PC-3 (cell line): ENCODE data around the gene SMPD1. TPM values are rescaled to one million over a fixed set of nuclear protein-coding genes. Genes with fewer than 3 reads are reported as not detected.

Experiments used
- ATAC-seq: fragments of 200-7000 bp; cut with Tn5 transposase; 2 replicates; pipeline ENCODE4 v1.9.1; 2020; ENCODE audit warnings: mild to moderate bottlenecking, moderate library complexity
- BruUV-seq: library from RNA; stranded (reverse); fragments of 400-500 nt; replicated peaks from 2 replicates; lab custom pipeline; 2021; lab: Mats Ljungman, UMichigan
- CTCF ChIA-PET: fragments of 300-600 bp; sonication (Branson Sonifier 250); formaldehyde crosslinking; loops from one replicate; lab custom pipeline; 2022; ENCODE audit warnings: antibody characterized with exemption; lab: Charles Lee
- POLR2A ChIA-PET: fragments of 300-600 bp; sonication (Branson Sonifier 250); formaldehyde crosslinking; loops from one replicate; lab custom pipeline; 2022; ENCODE audit warnings: antibody characterized with exemption; ENCODE audit not compliant: unreplicated experiment; lab: Charles Lee
- DNase-seq: peaks from one replicate; pipeline ENCODE4 v3.0.0-alpha.2; 2015
- H2AFZ ChIP-seq: fragments of 300-600 bp; sonication (generic); 2 replicates; pipeline ENCODE4 v1.6.0; 2016; ENCODE audit warnings: antibody characterized with exemption, low read length
- H3F3A ChIP-seq: fragments of 300-600 bp; sonication (generic); one replicate; pipeline ENCODE4 v1.6.0; 2017; ENCODE audit warnings: antibody characterized with exemption, low read length, control low read depth, mild to moderate bottlenecking; ENCODE audit not compliant: unreplicated experiment
- H3K27ac ChIP-seq: fragments of 300-600 bp; sonication (generic); 2 replicates; pipeline ENCODE4 v1.5.1; 2016; ENCODE audit warnings: mild to moderate bottlenecking, low read length
- H3K27me3 ChIP-seq: fragments of 300-600 bp; sonication (generic); 2 replicates; pipeline ENCODE4 v1.6.1; 2016; ENCODE audit warnings: low read length, mixed read lengths
- H3K36me3 ChIP-seq: fragments of 300-600 bp; sonication (generic); 2 replicates; pipeline ENCODE4 v1.6.1; 2016; ENCODE audit warnings: low read depth, mixed run types, low read length, mixed read lengths
- H3K4me1 ChIP-seq: fragments of 300-600 bp; sonication (generic); 2 replicates; pipeline ENCODE4 v1.5.1; 2016; ENCODE audit warnings: low read length; ENCODE audit not compliant: insufficient read depth
- H3K4me2 ChIP-seq: fragments of 300-600 bp; sonication (generic); 2 replicates; pipeline ENCODE4 v1.6.0; 2016; ENCODE audit warnings: low read length
- H3K4me3 ChIP-seq: fragments of 300-600 bp; sonication (generic); 2 replicates; pipeline ENCODE4 v1.5.1; 2016; ENCODE audit warnings: mild to moderate bottlenecking, low read length, mixed read lengths
- H3K79me2 ChIP-seq: fragments of 300-600 bp; sonication (generic); 2 replicates; pipeline ENCODE4 v1.6.1; 2017; ENCODE audit warnings: low read length, mixed read lengths
- H3K9ac ChIP-seq: fragments of 300-600 bp; sonication (generic); 2 replicates; pipeline ENCODE4 v1.6.0; 2016; ENCODE audit warnings: mild to moderate bottlenecking, low read length
- H3K9me2 ChIP-seq: fragments of 300-600 bp; sonication (generic); replicated peaks from 2 replicates; pipeline ENCODE4 v1.6.1; 2016; ENCODE audit warnings: mixed run types, low read length, mixed read lengths
- H3K9me3 ChIP-seq: fragments of 300-600 bp; sonication (generic); 2 replicates; pipeline ENCODE4 v1.6.1; 2016; ENCODE audit warnings: low read length, mixed read lengths
- H4K20me1 ChIP-seq: fragments of 300-600 bp; sonication (generic); 2 replicates; pipeline ENCODE4 v1.6.1; 2016; ENCODE audit warnings: low read length, mixed read lengths
- EZH2 ChIP-seq: fragments of 300-600 bp; sonication (generic); IDR thresholded peaks from one replicate; pipeline ENCODE4 v1.6.1; 2017; ENCODE audit warnings: antibody characterized with exemption, mild to moderate bottlenecking, low read length; ENCODE audit not compliant: unreplicated experiment
- EZH2phosphoT487 ChIP-seq: fragments of 300-600 bp; sonication (generic); IDR thresholded peaks from 2 replicates; pipeline ENCODE4 v1.6.1; 2018; ENCODE audit warnings: mild to moderate bottlenecking, antibody characterized with exemption, low read length, borderline replicate concordance
- intact Hi-C: fragments of 100-400 bp; cut with micrococcal nuclease; formaldehyde crosslinking; loops from 2 replicates; pipeline ENCODE4 v1.9.0; 2023
- total RNA-seq: library from RNA; depleted of rRNA; stranded (reverse); fragments of >200 nt; gene quantifications from 2 replicates; pipeline ENCODE4 v1.2.3, GENCODE V29; 2014
- TF ChIP-seq, protein P1 (sequence below): fragments of 300-600 bp; sonication (generic); conservative IDR thresholded peaks from 2 replicates; pipeline ENCODE4 v1.5.1; 2017; ENCODE audit warnings: antibody characterized with exemption, low read depth, mild to moderate bottlenecking, low read length

Gene SMPD1
- total RNA-seq, 1 experiment from 2014 or later, result 12.1 TPM

DNA sequence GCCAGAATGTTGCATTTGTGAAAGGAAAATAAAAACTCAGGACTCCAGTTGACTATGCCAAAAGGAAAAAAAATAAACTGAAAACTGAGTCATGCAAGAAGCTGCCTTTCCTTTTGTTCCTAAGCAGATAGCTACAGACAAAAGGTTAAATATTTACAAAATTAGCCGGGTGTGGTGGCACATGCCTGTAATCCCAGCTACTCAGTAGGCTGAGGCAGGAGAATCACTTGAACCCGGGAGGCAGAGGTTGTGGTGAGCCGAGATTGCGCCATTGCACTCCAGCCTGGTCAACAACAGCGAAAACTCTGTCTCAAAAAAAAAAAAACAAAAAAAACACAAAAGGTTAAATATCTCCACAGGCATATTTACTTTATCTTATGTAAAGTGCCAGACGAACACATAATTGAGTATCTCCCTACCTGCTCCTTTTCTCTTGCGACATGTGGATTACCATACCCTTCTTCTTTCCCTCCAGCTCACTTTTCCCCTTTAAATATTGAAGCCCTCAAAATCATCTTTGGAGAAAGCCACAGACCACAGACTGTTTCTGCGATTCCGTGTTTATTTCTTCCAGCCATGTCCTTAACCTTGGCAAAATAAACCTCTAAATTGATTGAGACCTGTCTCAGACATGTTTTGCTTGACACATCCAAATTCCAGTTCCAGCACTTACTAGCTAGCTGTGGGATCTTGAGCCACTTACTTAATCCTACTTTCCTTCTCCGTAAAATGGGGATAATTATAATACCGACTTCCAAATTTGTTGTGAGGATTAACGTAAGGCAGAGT, 2.3 kb upstream of the SMPD1 start:
- no peak overlapping the region for H3K27ac ChIP-seq
- ATAC-seq (no peak), DNase-seq (no peak)
- no peak overlapping the region for H3K4me3 ChIP-seq
- no peaks in the 10 kb centered on the region for H3K36me3 ChIP-seq
- H4K20me1 ChIP-seq, result no peaks in the 10 kb centered on the region
- intact Hi-C loops, result no loop called here
- no peaks in the 10 kb centered on the region for H3K9me3 ChIP-seq
- no peaks in the 10 kb centered on the region for H3K9me2 ChIP-seq
- peak overlapping the region; percentile 33 for H3K4me2 ChIP-seq
- no peak overlapping the region for H3K9ac ChIP-seq
- ChIA-PET CTCF (interaction anchor here (1.0 to 1.3 kb wide), 2 partner anchors 9 kb away, joined by 5 to 7 read pairs; no protein-coding TSS in a partner anchor), POLR2A (interaction anchor here (0.7 kb wide), 1 partner anchor 9 kb away, joined by 9 read pairs; no protein-coding TSS in a partner anchor)
- peaks cover 12% of the 10 kb centered on the region for H3K4me1 ChIP-seq
- no peaks in the 10 kb centered on the region for H3K27me3 ChIP-seq
- no peaks in the 10 kb centered on the region for H3F3A ChIP-seq
- TF ChIP-seq EZH2phosphoT487 (no peak), EZH2 (no peak)
- TF ChIP-seq, protein P1, sequence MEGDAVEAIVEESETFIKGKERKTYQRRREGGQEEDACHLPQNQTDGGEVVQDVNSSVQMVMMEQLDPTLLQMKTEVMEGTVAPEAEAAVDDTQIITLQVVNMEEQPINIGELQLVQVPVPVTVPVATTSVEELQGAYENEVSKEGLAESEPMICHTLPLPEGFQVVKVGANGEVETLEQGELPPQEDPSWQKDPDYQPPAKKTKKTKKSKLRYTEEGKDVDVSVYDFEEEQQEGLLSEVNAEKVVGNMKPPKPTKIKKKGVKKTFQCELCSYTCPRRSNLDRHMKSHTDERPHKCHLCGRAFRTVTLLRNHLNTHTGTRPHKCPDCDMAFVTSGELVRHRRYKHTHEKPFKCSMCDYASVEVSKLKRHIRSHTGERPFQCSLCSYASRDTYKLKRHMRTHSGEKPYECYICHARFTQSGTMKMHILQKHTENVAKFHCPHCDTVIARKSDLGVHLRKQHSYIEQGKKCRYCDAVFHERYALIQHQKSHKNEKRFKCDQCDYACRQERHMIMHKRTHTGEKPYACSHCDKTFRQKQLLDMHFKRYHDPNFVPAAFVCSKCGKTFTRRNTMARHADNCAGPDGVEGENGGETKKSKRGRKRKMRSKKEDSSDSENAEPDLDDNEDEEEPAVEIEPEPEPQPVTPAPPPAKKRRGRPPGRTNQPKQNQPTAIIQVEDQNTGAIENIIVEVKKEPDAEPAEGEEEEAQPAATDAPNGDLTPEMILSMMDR, result no peak
- H3K79me2 ChIP-seq, result no peaks in the 10 kb centered on the region
- BruUV-seq, result no TSS peak
- no peak overlapping the region for H2AFZ ChIP-seq

DNA sequence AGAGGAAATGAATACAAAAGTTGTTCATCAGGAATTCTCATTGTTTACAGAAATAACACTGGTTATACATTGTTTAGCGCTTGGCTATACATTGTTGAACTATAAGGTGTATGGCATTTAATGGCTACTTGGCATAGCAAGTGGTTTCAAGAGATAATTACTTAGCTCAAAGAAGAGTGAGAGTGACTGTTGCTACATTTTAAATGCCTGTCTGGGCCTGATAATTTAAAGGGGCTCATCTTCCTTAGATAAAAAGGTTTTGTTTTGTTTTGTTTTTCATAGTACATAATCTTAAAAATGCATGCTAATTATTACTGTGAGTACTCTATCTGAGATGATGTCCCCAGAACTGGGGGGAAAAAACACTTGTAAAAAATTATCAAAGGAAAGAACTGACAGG, 1.5 kb upstream of the SMPD1 start:
- Histone ChIP-seq H3K36me3 (no peaks in the 10 kb centered on the region), H3K27me3 (no peaks in the 10 kb centered on the region), H3K4me1 (peaks cover 12% of the 10 kb centered on the region), H3K9me3 (no peaks in the 10 kb centered on the region), H4K20me1 (no peaks in the 10 kb centered on the region), H2AFZ (no peak overlapping the region), H3K9ac (no peak overlapping the region), H3K4me2 (no peak overlapping the region), H3K9me2 (no peaks in the 10 kb centered on the region), H3K27ac (no peak overlapping the region), H3K4me3 (no peak overlapping the region), H3K79me2 (no peaks in the 10 kb centered on the region), H3F3A (no peaks in the 10 kb centered on the region)
- intact Hi-C loops, result no loop called here
- TF ChIP-seq, protein P1, result no peak
- TF ChIP-seq EZH2phosphoT487 (no peak), EZH2 (no peak)
- ChIA-PET CTCF (interaction anchor here (0.6 to 1.3 kb wide), 2 partner anchors 9 to 1802 kb away, joined by 3 to 7 read pairs; no protein-coding TSS in a partner anchor), POLR2A (no interaction called here)
- DNase-seq (no peak), ATAC-seq (no peak)
- no TSS peak for BruUV-seq
